GM10248 (cell line): ENCODE results near the gene PTPRR.

Experiments
- CTCF ChIA-PET: fragments of 300-600 bp; sonication (Branson Sonifier 250); formaldehyde crosslinking; extraction: SDS; loops from one replicate; lab custom pipeline; 2021; ENCODE audit warnings: antibody characterized with exemption; lab: Yijun Ruan, JAX
- POLR2A ChIA-PET: fragments of 350-650 bp; sonication (Branson Sonifier 250); formaldehyde crosslinking; extraction: SDS; loops from one replicate; lab custom pipeline; 2020; ENCODE audit warnings: antibody characterized with exemption; lab: Yijun Ruan, JAX
- DNase-seq: peaks from one replicate; pipeline ENCODE4 v3.0.0; 2012; ENCODE audit errors: extremely low spot score
- CTCF ChIP-seq: IDR thresholded peaks from 2 replicates; pipeline ENCODE4 v1.5.1; 2012; ENCODE audit warnings: mild to moderate bottlenecking, low read depth; ENCODE audit errors: extremely low read depth, missing control alignments, control extremely low read depth

Gene PTPRR

GRCh38 chr12:70806827-70807226 is 113.7 kb downstream of the PTPRR start:
- POLR2A ChIA-PET = no interaction called here
- TF ChIP-seq CTCF = no peak
- CTCF ChIA-PET = no interaction called here
- DNase-seq = no peak

GRCh38 chr12:70806043-70806442 is 114.5 kb downstream of the PTPRR start:
- DNase-seq = no peak
- no peak for TF ChIP-seq CTCF
- ChIA-PET CTCF (no interaction called here), POLR2A (no interaction called here)

- DNase-seq = no peak
- TF ChIP-seq CTCF = no peak
- ChIA-PET CTCF (interaction anchor here (1.2 to 1.5 kb wide), 3 partner anchors 31 to 594 kb away, joined by 3 to 5 read pairs (median 4); no protein-coding TSS in a partner anchor), POLR2A (no interaction called here)
Observed at GRCh38 chr12:70798016-70798783, 122.3 kb downstream of the PTPRR start.

DNA sequence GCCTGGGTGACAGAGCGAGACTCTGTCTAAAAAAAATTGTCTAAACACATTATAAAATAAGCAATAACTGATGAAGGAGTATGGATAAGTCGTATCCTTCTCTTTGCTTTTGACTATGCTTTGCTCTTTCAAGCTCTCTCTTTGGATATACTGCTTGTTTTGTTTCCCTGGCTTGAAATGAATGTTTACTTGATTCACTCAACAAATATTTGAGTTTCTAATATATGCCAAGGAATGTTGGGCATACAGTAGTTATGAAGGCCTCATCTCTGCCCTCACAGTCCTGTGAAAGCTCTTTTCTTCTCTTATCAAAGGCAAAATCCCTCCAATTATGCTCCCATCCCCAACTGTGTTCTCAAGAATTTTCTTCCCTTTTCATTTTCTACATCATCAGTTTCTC is 123.5 kb downstream of the PTPRR start:
- ChIA-PET CTCF (interaction anchor here (0.9 to 1.5 kb wide), 2 partner anchors 9 to 596 kb away, joined by 3 to 5 read pairs; no protein-coding TSS in a partner anchor), POLR2A (no interaction called here)
- no peak for TF ChIP-seq CTCF
- DNase-seq = no peak

DNA sequence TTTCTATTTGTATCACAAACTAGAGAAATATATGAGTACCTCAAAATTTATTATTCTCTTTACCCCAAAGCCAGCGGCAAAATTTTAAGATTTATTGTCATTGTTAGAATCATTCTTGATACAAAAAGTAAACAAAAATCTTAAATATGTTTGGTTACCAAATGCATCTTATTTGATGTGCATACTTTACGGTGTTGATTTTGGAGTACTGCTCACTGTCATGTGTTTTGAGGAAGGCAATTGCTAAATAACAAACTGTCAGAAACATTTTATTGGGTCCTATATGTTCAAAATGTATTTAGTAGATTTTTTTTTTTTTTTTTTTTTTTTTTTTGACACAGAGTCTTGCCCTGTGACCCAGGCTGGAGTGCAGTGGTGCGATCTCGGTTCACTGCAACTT is 124.9 kb downstream of the PTPRR start:
- no peak for DNase-seq
- no peak for TF ChIP-seq CTCF
- CTCF ChIA-PET = no interaction called here
- POLR2A ChIA-PET = no interaction called here

DNA sequence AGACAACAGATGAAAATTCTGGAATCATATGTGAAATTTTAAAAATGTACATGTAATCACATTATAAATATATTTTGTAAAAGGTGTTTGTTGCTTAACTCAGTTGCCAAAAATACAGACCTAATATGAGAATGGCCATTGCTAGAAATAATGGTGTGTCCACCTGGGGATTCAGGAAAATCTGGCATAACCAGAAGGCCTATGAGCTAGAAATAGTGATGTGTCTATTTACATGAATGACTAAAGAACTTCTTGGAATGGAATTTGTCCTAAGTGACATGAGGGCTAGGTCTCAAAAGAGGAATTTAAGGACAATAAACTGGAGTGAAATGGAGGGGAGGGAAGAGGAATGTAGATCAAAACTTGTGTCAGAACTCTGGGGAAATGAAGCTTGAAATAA is 126.4 kb downstream of the PTPRR start:
- no peak for DNase-seq
- ChIA-PET POLR2A (no interaction called here), CTCF (interaction anchor here (0.8 to 1.0 kb wide), 2 partner anchors 10 to 20 kb away, joined by 3 to 4 read pairs; no protein-coding TSS in a partner anchor)
- no peak for TF ChIP-seq CTCF
